GM20000 (cell line): Measurements from ENCODE around the gene ANKS6.

Experiments
- DNase-seq: peaks from one replicate; pipeline ENCODE4 v3.0.0; 2012; ENCODE audit warnings: low spot score
- CTCF ChIP-seq: IDR thresholded peaks from 2 replicates; pipeline ENCODE4 v1.5.1; 2012; ENCODE audit warnings: mild to moderate bottlenecking, control low read depth; ENCODE audit errors: extremely low read depth, missing control alignments

ANKS6 gene

GRCh38 chr9:98807070-98807813, 10.9 kb upstream of the ANKS6 start, which contains the start of gene GALNT12:
Gene GALNT12, plus strand, starts transcription at chr9:98807670. Its CDS starts 29 bp downstream, at chr9:98807699.
- TF ChIP-seq CTCF, result no peak
- peak; percentile 79 for DNase-seq

GRCh38 chr9:98806394-98807035, 10.2 kb upstream of the ANKS6 start:
- DNase-seq, result no peak

DNA sequence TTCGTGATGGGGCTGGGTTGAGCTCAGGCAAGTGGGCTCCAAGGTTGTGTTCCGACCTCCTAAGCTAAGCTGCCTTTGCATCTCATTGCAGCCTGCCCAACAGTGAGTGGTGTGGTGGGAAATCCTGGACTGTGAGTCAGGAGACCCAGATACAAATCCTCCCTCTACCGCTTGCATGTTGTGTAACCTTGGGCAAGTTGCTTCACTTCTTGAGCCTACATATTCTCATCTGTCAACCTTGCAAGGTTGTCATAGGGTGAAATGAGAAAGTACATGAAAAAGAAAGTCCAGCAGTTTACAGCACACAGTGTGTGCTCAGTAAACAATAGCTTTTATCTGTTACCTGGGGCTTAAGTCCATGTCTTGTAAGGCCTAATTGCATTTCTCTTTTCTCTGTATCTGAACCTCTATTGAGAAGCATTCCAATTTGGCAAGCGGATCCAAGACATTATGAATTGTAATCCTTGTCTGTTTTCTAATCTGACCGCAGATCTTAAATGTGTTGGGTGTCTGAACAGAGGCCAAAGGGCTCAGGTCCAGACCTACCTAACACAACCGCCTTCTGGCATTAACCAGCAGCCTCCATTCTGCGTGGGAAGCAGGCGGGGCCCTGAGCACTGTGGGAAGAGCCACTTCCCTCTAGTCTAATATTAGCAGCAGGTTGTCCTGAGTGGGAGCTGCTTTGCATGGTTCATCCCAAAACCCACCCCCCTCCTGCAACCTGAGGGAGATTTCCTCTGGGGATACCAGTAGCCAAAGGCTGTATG, 9.3 kb upstream of the ANKS6 start:
- DNase-seq, result no peak
- no peak for TF ChIP-seq CTCF

More at GRCh38 chr9:98806394-98807035, 10.2 kb upstream of the ANKS6 start:
- TF ChIP-seq CTCF, result no peak

- no peak for TF ChIP-seq CTCF
- DNase-seq, result no peak
These were observed 7.7 kb upstream of the ANKS6 start for GRCh38 chr9:98804083-98804482.

DNA sequence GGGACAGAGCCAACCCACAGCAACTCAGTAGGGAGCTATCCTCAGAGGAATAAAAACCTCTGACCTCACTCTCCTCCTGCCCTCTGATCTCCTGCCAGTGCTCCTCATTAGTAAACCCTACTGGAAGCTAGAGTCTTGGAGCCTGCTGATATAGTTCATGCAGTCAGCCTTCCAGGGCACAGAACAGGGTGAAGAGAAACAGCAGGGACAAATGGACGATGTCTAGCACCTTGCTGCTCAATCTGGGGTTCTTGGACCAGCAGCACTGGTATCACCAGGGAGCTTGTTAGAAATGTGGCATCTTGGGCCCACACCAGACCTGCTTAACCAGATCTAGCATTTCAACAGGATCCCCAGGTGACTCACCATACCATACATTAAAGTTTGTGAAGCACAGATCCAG, 5.6 kb upstream of the ANKS6 start:
- DNase-seq, result no peak
- no peak for TF ChIP-seq CTCF

DNA sequence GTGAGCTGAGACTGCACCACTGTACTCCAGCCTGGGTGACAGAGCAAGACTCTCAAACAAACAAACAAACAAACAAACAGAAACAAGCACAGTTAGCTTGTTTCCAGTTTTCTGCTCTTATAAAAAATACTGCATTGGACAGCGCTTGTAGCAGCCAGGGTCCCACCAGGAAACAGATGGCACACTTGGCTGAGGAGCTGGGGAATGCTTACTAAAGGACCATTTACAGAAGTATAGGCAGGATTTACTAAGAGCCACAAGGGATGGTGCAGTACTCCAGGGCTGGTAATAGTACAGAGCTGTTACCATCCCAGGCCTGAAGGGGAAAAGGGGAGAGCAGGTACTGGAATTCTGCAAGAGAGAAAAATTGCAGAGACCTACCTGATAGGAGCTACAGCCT, 5.2 kb upstream of the ANKS6 start:
- no peak for TF ChIP-seq CTCF
- DNase-seq, result no peak

- no peak for TF ChIP-seq CTCF
- no peak for DNase-seq
These were observed 1.9 kb upstream of the ANKS6 start for GRCh38 chr9:98798254-98798653.
